ENCODE data around the gene IFI16. TPM values are rescaled to one million over a fixed set of nuclear protein-coding genes. Genes with fewer than 3 reads are reported as not detected.
"Not testable (repeated sequence)": the region's sequence is repeated elsewhere in the genome, so short reads cannot be mapped to it uniquely, and the experiment has no call there.

Gene IFI16
- polyA plus RNA-seq, 12 donors: 27.7 to 92.0 (median 38.0) TPM; not detected in 1

DNA sequence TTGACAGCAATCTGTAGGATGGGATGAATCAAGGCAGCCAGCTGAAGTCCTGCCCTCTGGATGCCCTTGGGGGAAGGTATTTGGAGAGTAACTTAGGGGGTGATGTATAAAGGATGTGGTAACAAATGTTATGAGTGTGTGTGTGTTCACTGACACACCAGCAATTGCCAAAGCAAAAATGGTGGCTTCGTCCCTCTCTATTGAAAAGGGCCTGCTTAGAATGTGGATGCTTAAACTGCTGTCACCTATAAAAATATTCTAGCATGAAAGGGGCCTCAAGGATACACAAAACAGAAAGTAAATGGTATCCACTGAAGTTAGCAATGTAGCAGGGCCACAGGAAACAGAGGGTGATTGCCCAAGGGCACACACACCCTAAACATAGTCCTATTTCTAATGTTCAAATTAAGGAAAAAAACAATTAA is 81.9 kb downstream of the IFI16 start:
- DNase-seq: no peak

DNA sequence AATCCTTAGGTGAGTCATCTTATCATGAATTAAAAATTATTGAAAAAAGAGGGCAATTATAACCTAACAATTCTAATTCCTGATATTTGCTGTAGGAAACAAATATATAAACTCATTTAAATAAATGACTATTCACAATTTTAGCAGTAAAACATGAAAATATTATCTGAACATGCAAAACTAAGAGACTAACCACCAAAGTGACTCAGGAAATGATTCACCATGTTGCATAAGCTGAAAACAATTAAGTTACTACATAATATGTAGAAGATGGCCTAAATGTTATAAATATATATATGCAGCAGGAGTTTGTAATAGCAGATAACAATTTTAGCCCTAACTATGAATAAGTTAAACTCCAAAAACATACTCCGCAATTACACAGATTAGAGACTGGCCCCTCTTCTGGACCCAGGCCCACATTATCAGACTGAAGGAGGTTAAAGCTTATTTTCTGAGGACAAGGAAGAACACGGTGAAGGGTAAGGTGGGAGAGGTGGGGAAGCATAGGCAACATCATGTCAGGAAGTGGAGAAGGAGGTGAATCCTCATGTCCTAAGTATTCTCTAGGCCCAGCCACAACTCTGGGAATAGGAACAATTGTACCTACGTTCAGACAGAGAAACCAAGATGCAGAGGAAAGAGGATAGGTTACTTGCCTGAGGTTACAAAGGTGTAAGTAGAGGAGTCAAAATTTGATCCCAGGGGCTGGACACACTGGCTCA is 82.5 kb downstream of the IFI16 start:
- DNase-seq: no peak

- DNase-seq: no peak
Measured at GRCh38 chr1:159098596-159098995, 88.9 kb downstream of the IFI16 start.

DNA sequence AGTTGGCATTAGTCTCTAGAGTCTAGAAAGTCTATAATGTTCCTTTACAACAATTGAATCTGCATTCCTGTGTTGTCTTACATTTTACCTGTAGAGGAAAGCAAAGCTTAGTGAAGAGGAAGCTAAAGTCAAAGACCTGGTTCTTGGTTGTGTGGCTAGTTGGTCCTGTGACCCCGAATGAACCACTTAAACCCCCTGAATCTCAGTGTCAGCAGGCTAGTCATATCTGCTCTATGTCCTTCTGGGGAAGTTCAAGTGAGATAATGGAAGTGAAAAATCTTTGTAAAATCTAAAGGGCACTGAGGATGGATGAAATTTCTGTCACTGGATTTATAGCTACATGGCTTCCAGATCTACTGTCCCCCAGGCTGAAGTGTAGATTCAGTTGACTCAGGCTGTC is 90.9 kb downstream of the IFI16 start:
- DNase-seq: no peak

DNA sequence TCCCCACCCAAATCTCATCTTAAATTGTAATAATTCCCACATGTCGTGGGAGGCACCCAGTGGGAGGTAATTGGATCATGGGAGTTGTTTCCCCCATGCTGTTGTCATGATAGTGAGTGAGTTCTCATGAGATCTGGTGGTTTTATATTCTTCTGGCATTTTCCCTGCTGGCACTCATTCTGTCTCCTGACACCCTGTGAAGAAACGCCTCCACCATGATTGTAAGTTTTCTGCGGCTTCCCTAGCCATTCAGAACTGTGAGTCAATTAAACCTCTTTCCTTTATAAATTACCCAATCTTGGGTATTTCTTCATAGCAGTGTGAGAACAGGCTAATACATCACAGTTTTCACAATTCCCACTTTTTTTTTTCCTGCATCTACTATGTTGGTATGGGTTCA is 93.3 kb downstream of the IFI16 start:
- not testable (repeated sequence) for DNase-seq

Other genes starting within 250 kb of the IFI16 start
- not detected for gene OR6N1, start 237.7 kb upstream of the IFI16 start, polyA plus RNA-seq (ENCODE audit: insufficient read length in 12 of 12)
- not detected for gene OR6N2, start 228.7 kb upstream of the IFI16 start, polyA plus RNA-seq (ENCODE audit: insufficient read length in 12 of 12)
- 10 to 100 TPM in 1 of 12 donors, 1 to 10 TPM in 10, not detected in 1; 2.7 to 22.0 (median 3.6) TPM for gene MNDA, start 178.6 kb upstream of the IFI16 start, polyA plus RNA-seq (ENCODE audit: insufficient read length in 12 of 12)
- gene PYHIN1, start 78.4 kb upstream of the IFI16 start, polyA plus RNA-seq (ENCODE audit: insufficient read length in 12 of 12): 1 to 10 TPM in 1 of 12 donors, under 1 TPM in 8, not detected in 3; 0.16 to 1.5 (median 0.30) TPM
- gene AIM2, start 66.9 kb downstream of the IFI16 start, polyA plus RNA-seq (ENCODE audit: insufficient read length in 12 of 12): under 1 TPM in 7 of 12 donors, not detected in 5; 0.16 to 0.61 (median 0.32) TPM
- 1 to 10 TPM in 3 of 12 donors, under 1 TPM in 8, not detected in 1; 0.27 to 7.7 (median 0.68) TPM for gene CADM3, start 161.7 kb downstream of the IFI16 start, polyA plus RNA-seq (ENCODE audit: insufficient read length in 12 of 12)
- gene ACKR1, start 195.0 kb downstream of the IFI16 start, polyA plus RNA-seq (ENCODE audit: insufficient read length in 12 of 12): 1 to 10 TPM in 8 of 12 donors, under 1 TPM in 2, not detected in 2; 0.80 to 4.2 (median 2.0) TPM